Kidney tubule cell (primary cell): ENCODE data around the gene NOP14.
"Not testable (repeated sequence)": the region's sequence is repeated elsewhere in the genome, so short reads cannot be mapped to it uniquely, and the experiment has no call there.

Experiments
- DNase-seq: peaks from one replicate; pipeline ENCODE4 v3.0.0-alpha.2; 2018; ENCODE audit warnings: low spot score

NOP14 gene

GRCh38 chr4:2963175-2963965 is at the start of gene NOP14, which contains the start of gene GRK4:
NOP14 (minus strand) TSS chr4:2963406; CDS start chr4:2963319, 87 bp downstream.
GRK4 (plus strand) TSS chr4:2963571; CDS start chr4:2964071, 500 bp downstream.
- peak; percentile 98 for DNase-seq

GRCh38 chr4:3011456-3012220 is 48.4 kb upstream of the NOP14 start:
- DNase-seq, result no peak

- peak; percentile 44 for DNase-seq
Measured at GRCh38 chr4:3010998-3011397, 47.8 kb upstream of the NOP14 start.

- peak; percentile 23 for DNase-seq
Measured at GRCh38 chr4:3010577-3010976, 47.4 kb upstream of the NOP14 start.

- no peak for DNase-seq
Measured at GRCh38 chr4:3009422-3009821, 46.2 kb upstream of the NOP14 start.

- no peak for DNase-seq
Measured at GRCh38 chr4:3007724-3008123, 44.5 kb upstream of the NOP14 start.

- no peak for DNase-seq
Measured at GRCh38 chr4:2996415-2996814, 33.2 kb upstream of the NOP14 start.

- no peak for DNase-seq
Measured at GRCh38 chr4:2995546-2996265, 32.5 kb upstream of the NOP14 start.

- DNase-seq, result no peak
Measured at GRCh38 chr4:2994917-2995316, 31.7 kb upstream of the NOP14 start.

- no peak for DNase-seq
Measured at GRCh38 chr4:2991243-2991642, 28.0 kb upstream of the NOP14 start.

GRCh38 chr4:2983715-2984114 is 20.5 kb upstream of the NOP14 start:
- not testable (repeated sequence) for DNase-seq

GRCh38 chr4:2982012-2982411 is 18.8 kb upstream of the NOP14 start:
- DNase-seq, result no peak

GRCh38 chr4:2981256-2981819 is 18.1 kb upstream of the NOP14 start:
- DNase-seq, result no peak

- DNase-seq, result peak; percentile 52
Measured at GRCh38 chr4:2977211-2978088, 14.2 kb upstream of the NOP14 start.

- DNase-seq, result no peak
Measured at GRCh38 chr4:2971275-2971674, 8.1 kb upstream of the NOP14 start.

GRCh38 chr4:2968381-2968780 is 5.2 kb upstream of the NOP14 start:
- DNase-seq, result peak; percentile 29

GRCh38 chr4:2965262-2965661 is 2.1 kb upstream of the NOP14 start:
- no peak for DNase-seq

GRCh38 chr4:2964706-2965258 is 1.6 kb upstream of the NOP14 start:
- no peak for DNase-seq

- peak; percentile 51 for DNase-seq
Measured at GRCh38 chr4:2963966-2964471, 813 bp upstream of the NOP14 start.

- peak; percentile 62 for DNase-seq
Measured at GRCh38 chr4:2962614-2963174, 512 bp downstream of the NOP14 start.
